ENCODE measurements around the gene KCTD18. TPM values are rescaled to one million over a fixed set of nuclear protein-coding genes. Genes with fewer than 3 reads are reported as not detected.

KCTD18 gene
- total RNA-seq, 1 experiment from 2014 or later: 13.0 TPM

DNA sequence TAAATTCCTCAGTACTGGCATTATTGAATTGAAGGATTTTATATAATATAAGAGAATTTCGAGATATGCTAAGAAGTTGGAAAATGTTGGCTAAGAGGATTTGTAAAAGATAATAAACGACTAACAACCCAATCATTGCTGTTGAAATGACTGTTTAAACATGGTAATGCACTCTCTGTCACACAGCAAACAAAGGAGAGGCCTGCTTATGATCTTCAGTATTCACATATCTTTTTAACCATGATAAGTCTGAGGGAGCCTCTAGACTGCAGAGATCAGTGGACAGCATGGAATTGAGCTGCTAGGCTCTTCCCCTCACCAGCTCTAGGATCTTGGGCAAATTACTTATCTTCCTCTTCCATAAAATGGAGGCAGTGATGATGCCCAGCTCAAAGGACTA, 2.7 kb downstream of the KCTD18 start:
- peaks cover 24% of the 10 kb centered on the region for H3K4me1 ChIP-seq (ENCODE audit: insufficient read depth, low read length)
- no peaks in the 10 kb centered on the region for H3K27me3 ChIP-seq (ENCODE audit: low read length)
- H3K4me3 ChIP-seq (ENCODE audit: low read length): no peak overlapping the region
- H3K4me2 ChIP-seq (ENCODE audit: low read length): peak overlapping the region; percentile 35; the same call in 1 of the 2 replicates
- no peaks in the 10 kb centered on the region for H3K9me2 ChIP-seq (replicated peaks; ENCODE audit: low read length)
- TF ChIP-seq EZH2phosphoT487 (IDR thresholded peaks at IDR 0.05; ENCODE audit: borderline replicate concordance, low read length) (no peak), EZH2 (IDR thresholded peaks at IDR 0.05; ENCODE audit: low read length, unreplicated experiment) (no peak), CTCF (conservative IDR thresholded peaks at IDR 0.05; ENCODE audit: low read depth, low read length) (no peak)
- intact Hi-C loops (cut with micrococcal nuclease): no loop called here
- peak; percentile 60 for ATAC-seq
- POLR2A ChIA-PET (ENCODE audit: unreplicated experiment): no interaction called here
- no peaks in the 10 kb centered on the region; the same call in 1 of the 2 replicates for H3K36me3 ChIP-seq (ENCODE audit: low read depth, low read length)
- H3K9me3 ChIP-seq (ENCODE audit: low read length): no peaks in the 10 kb centered on the region
- no peaks in the 10 kb centered on the region for H3F3A ChIP-seq (ENCODE audit: low read length, unreplicated experiment)
- BruUV-seq (replicated peaks): no TSS peak
- H2AFZ ChIP-seq (ENCODE audit: low read length): no peak overlapping the region
- peak overlapping the region; percentile 38; the same call in 1 of the 2 replicates for H3K27ac ChIP-seq (ENCODE audit: low read length)
- H4K20me1 ChIP-seq (ENCODE audit: low read length): no peaks in the 10 kb centered on the region
- no peak overlapping the region for H3K9ac ChIP-seq (ENCODE audit: low read length)
- CTCF ChIA-PET: interaction anchor here (0.5 to 1.0 kb wide), 3 partner anchors 18 to 50 kb away, joined by 3 to 5 read pairs (median 3); no protein-coding TSS in a partner anchor
- peak; percentile 54 for DNase-seq
- peaks cover 15% of the 10 kb centered on the region for H3K79me2 ChIP-seq (ENCODE audit: low read length)

GRCh38 chr2:200506679-200507078, 3.2 kb downstream of the KCTD18 start:
- ChIA-PET CTCF (no interaction called here), POLR2A (ENCODE audit: unreplicated experiment) (no interaction called here)
- Histone ChIP-seq H3K27me3 (ENCODE audit: low read length) (no peaks in the 10 kb centered on the region), H3F3A (ENCODE audit: low read length, unreplicated experiment) (no peaks in the 10 kb centered on the region), H3K36me3 (ENCODE audit: low read depth, low read length) (no peaks in the 10 kb centered on the region; the same call in 1 of the 2 replicates), H3K9ac (ENCODE audit: low read length) (no peak overlapping the region), H3K9me3 (ENCODE audit: low read length) (no peaks in the 10 kb centered on the region), H3K4me2 (ENCODE audit: low read length) (no peak overlapping the region), H3K79me2 (ENCODE audit: low read length) (peaks cover 15% of the 10 kb centered on the region), H3K9me2 (replicated peaks; ENCODE audit: low read length) (no peaks in the 10 kb centered on the region), H3K27ac (ENCODE audit: low read length) (no peak overlapping the region), H3K4me3 (ENCODE audit: low read length) (no peak overlapping the region), H3K4me1 (ENCODE audit: insufficient read depth, low read length) (peaks cover 24% of the 10 kb centered on the region), H4K20me1 (ENCODE audit: low read length) (no peaks in the 10 kb centered on the region), H2AFZ (ENCODE audit: low read length) (no peak overlapping the region)
- intact Hi-C loops (cut with micrococcal nuclease): no loop called here
- no peak for DNase-seq
- TF ChIP-seq EZH2phosphoT487 (IDR thresholded peaks at IDR 0.05; ENCODE audit: borderline replicate concordance, low read length) (no peak), CTCF (conservative IDR thresholded peaks at IDR 0.05; ENCODE audit: low read depth, low read length) (no peak), EZH2 (IDR thresholded peaks at IDR 0.05; ENCODE audit: low read length, unreplicated experiment) (no peak)
- TSS peak; percentile 3 for BruUV-seq (replicated peaks)
- no peak for ATAC-seq

- no peaks in the 10 kb centered on the region for H3K27me3 ChIP-seq (ENCODE audit: low read length)
- no peaks in the 10 kb centered on the region; the same call in 1 of the 2 replicates for H3K36me3 ChIP-seq (ENCODE audit: low read depth, low read length)
- H3K27ac ChIP-seq (ENCODE audit: low read length): no peak overlapping the region
- H4K20me1 ChIP-seq (ENCODE audit: low read length): no peaks in the 10 kb centered on the region
- ATAC-seq (no peak), DNase-seq (no peak)
- ChIA-PET POLR2A (ENCODE audit: unreplicated experiment) (no interaction called here), CTCF (no interaction called here)
- no peak overlapping the region for H3K9ac ChIP-seq (ENCODE audit: low read length)
- no peaks in the 10 kb centered on the region for H3K9me2 ChIP-seq (replicated peaks; ENCODE audit: low read length)
- no peak overlapping the region for H3K4me3 ChIP-seq (ENCODE audit: low read length)
- TF ChIP-seq EZH2phosphoT487 (IDR thresholded peaks at IDR 0.05; ENCODE audit: borderline replicate concordance, low read length) (no peak), CTCF (conservative IDR thresholded peaks at IDR 0.05; ENCODE audit: low read depth, low read length) (no peak), EZH2 (IDR thresholded peaks at IDR 0.05; ENCODE audit: low read length, unreplicated experiment) (no peak)
- no peaks in the 10 kb centered on the region for H3K9me3 ChIP-seq (ENCODE audit: low read length)
- H3F3A ChIP-seq (ENCODE audit: low read length, unreplicated experiment): no peaks in the 10 kb centered on the region
- BruUV-seq (replicated peaks): no TSS peak
- H3K4me1 ChIP-seq (ENCODE audit: insufficient read depth, low read length): peaks cover 1% of the 10 kb centered on the region; the same call in 1 of the 2 replicates
- H3K4me2 ChIP-seq (ENCODE audit: low read length): no peak overlapping the region
- no peak overlapping the region for H2AFZ ChIP-seq (ENCODE audit: low read length)
- H3K79me2 ChIP-seq (ENCODE audit: low read length): no peaks in the 10 kb centered on the region
- intact Hi-C loops (cut with micrococcal nuclease): no loop called here
These were observed 7.7 kb downstream of the KCTD18 start for GRCh38 chr2:200502196-200502595.

Measured in PC-3 (cell line).